B cell (primary cell): ENCODE measurements around the gene TMEM82. TPM values are rescaled to one million over a fixed set of nuclear protein-coding genes. Genes with fewer than 3 reads are reported as not detected.

Source experiments
- ATAC-seq: fragments of 200-7000 bp; cut with Tn5 transposase; one replicate; pipeline ENCODE4 v1.10.0; 2021; ENCODE audit warnings: low read depth, mild to moderate bottlenecking, moderate number of reproducible peaks, moderate library complexity
- CTCF ChIA-PET: fragments of 350-600 bp; sonication (Branson Sonifier 250); formaldehyde crosslinking; loops from one replicate; lab custom pipeline; 2021; ENCODE audit warnings: antibody characterized with exemption, inconsistent platforms; lab: Charles Lee
- POLR2A ChIA-PET: fragments of 350-600 bp; sonication (Branson Sonifier 250); formaldehyde crosslinking; loops from one replicate; lab custom pipeline; 2021; ENCODE audit warnings: antibody characterized with exemption; lab: Charles Lee
- DNase-seq: peaks from one replicate; pipeline ENCODE4 v3.0.0; 2013
- H2AFZ ChIP-seq: 2 replicates; pipeline ENCODE4 v1.6.1; 2012; ENCODE audit warnings: mild to moderate bottlenecking, low read depth, low read length; ENCODE audit not compliant: insufficient read depth, poor library complexity, severe bottlenecking
- H3K27ac ChIP-seq, 2 donors: 1 replicate in 1 of 2; 2 replicates in 1 of 2; pipeline ENCODE4 v1.5.1; 2012 to 2013; ENCODE audit warnings: low read length in 2 of 2, mild to moderate bottlenecking in 2 of 2, moderate library complexity in 1 of 2
- H3K27me3 ChIP-seq, 4 experiments: fragments of 200-600 bp in 1 of 4; sonication (generic) in 1 of 4; replicated peaks in 1 of 4; 1 replicate in 2 of 4; 2 replicates in 2 of 4; pipeline versions ENCODE4 v1.6.1 to v1.7.0; 2013 to 2016; ENCODE audit warnings: low read length in 3 of 4, mild to moderate bottlenecking in 2 of 4, mixed read lengths in 1 of 4, moderate library complexity in 1 of 4; ENCODE audit not compliant: insufficient read depth in 4 of 4, control insufficient read depth in 3 of 4; ENCODE audit errors: control extremely low read depth in 1 of 4
- H3K36me3 ChIP-seq, 2 experiments: replicated peaks in 1 of 2; 1 replicate in 1 of 2; 2 replicates in 1 of 2; pipeline versions ENCODE4 v1.6.1 to v1.7.1; 2013; ENCODE audit warnings: low read length in 1 of 2; ENCODE audit not compliant: insufficient read depth in 2 of 2, control insufficient read depth in 1 of 2; ENCODE audit errors: control extremely low read depth in 1 of 2, extremely low read depth in 1 of 2
- H3K4me1 ChIP-seq, 2 donors: fragments of 200-600 bp in 1 of 2; sonication (generic) in 1 of 2; 1 replicate in 1 of 2; 2 replicates in 1 of 2; pipeline versions ENCODE4 v1.5.1 to v1.6.1; 2013 to 2017; ENCODE audit warnings: low read length in 2 of 2; ENCODE audit not compliant: control insufficient read depth in 2 of 2, insufficient read depth in 2 of 2
- H3K4me2 ChIP-seq: replicated peaks from 2 replicates; pipeline ENCODE3; 2012; ENCODE audit warnings: mild to moderate bottlenecking, low read depth, low read length; ENCODE audit not compliant: poor library complexity, severe bottlenecking
- H3K4me3 ChIP-seq, 5 experiments: fragments of 200-600 bp in 1 of 5; sonication (generic) in 1 of 5; 1 replicate in 3 of 5; 2 replicates in 2 of 5; pipeline versions ENCODE4 v1.5.1 to v1.7.0; 2011 to 2016; ENCODE audit warnings: low read length in 4 of 5, mild to moderate bottlenecking in 4 of 5, low read depth in 2 of 5, control low read depth in 1 of 5, moderate library complexity in 1 of 5; ENCODE audit not compliant: insufficient read depth in 1 of 5; ENCODE audit errors: control extremely low read depth in 1 of 5, extremely low read depth in 1 of 5
- H3K79me2 ChIP-seq: fragments of 200-600 bp; sonication (generic); one replicate; pipeline ENCODE4 v1.6.0; 2016; ENCODE audit warnings: low read length; ENCODE audit not compliant: control insufficient read depth, insufficient read depth
- H3K9ac ChIP-seq: fragments of 200-600 bp; sonication (generic); 2 replicates; pipeline ENCODE4 v1.6.1; 2017; ENCODE audit warnings: mild to moderate bottlenecking, low read length, moderate library complexity
- H3K9me3 ChIP-seq, 3 donors: one replicate each; pipeline versions ENCODE4 v1.6.1 to v1.7.1; 2013; ENCODE audit warnings: low read length in 2 of 3; ENCODE audit not compliant: control insufficient read depth in 2 of 3, insufficient read depth in 1 of 3; ENCODE audit errors: control extremely low read depth in 1 of 3
- H4K20me1 ChIP-seq: 2 replicates; pipeline ENCODE4 v1.6.0; 2012; ENCODE audit warnings: mild to moderate bottlenecking, low read length; ENCODE audit not compliant: insufficient read depth, control insufficient read depth, poor library complexity, severe bottlenecking
- H3K27ac Mint-ChIP-seq: one replicate; pipeline ENCODE4 v1.8.0; 2021; ENCODE audit warnings: mixed read lengths
- H3K27me3 Mint-ChIP-seq: one replicate; pipeline ENCODE4 v1.8.0; 2021; ENCODE audit warnings: mixed read lengths
- H3K4me1 Mint-ChIP-seq: one replicate; pipeline ENCODE4 v1.8.0; 2021; ENCODE audit warnings: mixed read lengths
- H3K4me3 Mint-ChIP-seq: one replicate; pipeline ENCODE4 v1.8.0; 2021; ENCODE audit warnings: mixed read lengths
- H3K9me3 Mint-ChIP-seq: one replicate; pipeline ENCODE4 v1.8.0; 2022; ENCODE audit warnings: mixed read lengths; ENCODE audit not compliant: insufficient read depth
- EZH2 ChIP-seq: IDR thresholded peaks from 2 replicates; pipeline ENCODE4 v1.6.1; 2012; ENCODE audit warnings: borderline replicate concordance, low read depth, mild to moderate bottlenecking, moderate library complexity, low read length; ENCODE audit not compliant: insufficient read depth, poor library complexity, severe bottlenecking
- WGBS: methylation state at CpG from one replicate; pipeline ENCODE4 v1.1.5; 2013; ENCODE audit warnings: missing lambda C conversion rate; ENCODE audit not compliant: insufficient coverage; 5-methylcytosine and 5-hydroxymethylcytosine counted together
- intact Hi-C: fragments of 100-400 bp; cut with micrococcal nuclease; formaldehyde crosslinking; loops from one replicate; pipeline ENCODE4 v1.10.0; 2022
- polyA plus RNA-seq: library from polyadenylated mRNA; depleted of rRNA; stranded (reverse); fragments of >200 nt; gene quantifications from 2 replicates; pipeline ENCODE4 v1.2.3, GENCODE V29; 2012
- total RNA-seq, 2 donors: library from RNA; stranded (reverse); fragments of 120-200 nt in 1 of 2; gene quantifications; 1 replicate in 1 of 2; 2 replicates in 1 of 2; pipeline versions ENCODE4 v1.2.3 to v1.2.4, GENCODE V29; 2013 to 2022
- TF ChIP-seq, protein P1 (sequence below): fragments of 200-600 bp; IDR thresholded peaks from one replicate; pipeline ENCODE4 v1.8.0; 2022; ENCODE audit warnings: antibody characterized with exemption, mild to moderate bottlenecking

Gene TMEM82
- total and polyA plus RNA-seq, 2 donors (not counting 1 experiment from before 2014, with no cell fraction given): not detected

DNA sequence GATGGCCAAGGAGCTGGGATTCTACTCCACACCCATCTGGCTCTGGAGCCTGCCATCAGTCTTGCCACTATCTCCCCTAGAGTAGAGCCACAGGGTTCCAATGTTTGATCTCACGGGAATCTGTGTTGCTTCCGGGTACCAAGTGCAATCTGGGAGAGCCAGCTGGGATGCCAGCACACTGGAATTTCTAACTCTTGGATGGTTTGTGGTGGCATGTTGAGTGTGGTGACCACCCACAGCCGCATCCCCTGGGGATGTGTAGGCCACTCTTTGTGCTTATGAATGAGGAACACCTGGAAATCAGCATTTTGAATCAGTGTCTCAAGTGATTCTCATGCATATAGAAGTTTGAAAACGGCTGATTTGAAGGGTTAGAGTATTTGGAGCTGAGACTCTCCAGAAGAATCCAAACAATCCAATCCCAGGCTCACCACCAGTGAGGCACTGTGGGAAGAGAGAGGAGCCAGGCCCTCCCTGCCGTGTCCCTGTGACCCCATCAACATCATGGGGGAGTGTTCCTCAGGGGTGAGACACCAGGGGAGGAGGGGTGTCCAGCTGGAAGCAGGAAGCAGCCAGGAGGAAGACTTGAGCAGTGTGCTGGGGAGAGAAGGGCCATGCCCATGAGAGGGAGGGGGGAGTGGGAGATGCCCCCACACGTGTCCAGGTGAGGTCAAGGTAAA, 29.7 kb downstream of the TMEM82 start:
- H3K9me3 ChIP-seq: no peaks in the 10 kb centered on the region
- WGBS: 100% methylated on average over 4 of the region's 6 CpGs
- no peaks in the 10 kb centered on the region for H3K79me2 ChIP-seq
- no peak overlapping the region for H3K4me2 ChIP-seq
- H3K27ac Mint-ChIP-seq: no peak overlapping the region
- no peaks in the 10 kb centered on the region for H4K20me1 ChIP-seq
- H3K4me1 ChIP-seq: no peaks in the 10 kb centered on the region
- H3K27me3 ChIP-seq: peaks cover 0 to 8% (median 0%) of the 10 kb centered on the region in 4 experiments
- ChIA-PET POLR2A (no interaction called here), CTCF (no interaction called here)
- no peak overlapping the region for H2AFZ ChIP-seq
- TF ChIP-seq EZH2: no peak
- TF ChIP-seq, protein P1, sequence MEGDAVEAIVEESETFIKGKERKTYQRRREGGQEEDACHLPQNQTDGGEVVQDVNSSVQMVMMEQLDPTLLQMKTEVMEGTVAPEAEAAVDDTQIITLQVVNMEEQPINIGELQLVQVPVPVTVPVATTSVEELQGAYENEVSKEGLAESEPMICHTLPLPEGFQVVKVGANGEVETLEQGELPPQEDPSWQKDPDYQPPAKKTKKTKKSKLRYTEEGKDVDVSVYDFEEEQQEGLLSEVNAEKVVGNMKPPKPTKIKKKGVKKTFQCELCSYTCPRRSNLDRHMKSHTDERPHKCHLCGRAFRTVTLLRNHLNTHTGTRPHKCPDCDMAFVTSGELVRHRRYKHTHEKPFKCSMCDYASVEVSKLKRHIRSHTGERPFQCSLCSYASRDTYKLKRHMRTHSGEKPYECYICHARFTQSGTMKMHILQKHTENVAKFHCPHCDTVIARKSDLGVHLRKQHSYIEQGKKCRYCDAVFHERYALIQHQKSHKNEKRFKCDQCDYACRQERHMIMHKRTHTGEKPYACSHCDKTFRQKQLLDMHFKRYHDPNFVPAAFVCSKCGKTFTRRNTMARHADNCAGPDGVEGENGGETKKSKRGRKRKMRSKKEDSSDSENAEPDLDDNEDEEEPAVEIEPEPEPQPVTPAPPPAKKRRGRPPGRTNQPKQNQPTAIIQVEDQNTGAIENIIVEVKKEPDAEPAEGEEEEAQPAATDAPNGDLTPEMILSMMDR: no peak
- intact Hi-C loops: no loop called here
- no peak for ATAC-seq
- H3K4me3 ChIP-seq: no peak overlapping the region
- H3K27me3 Mint-ChIP-seq: peaks cover 24% of the 10 kb centered on the region
- no peaks in the 10 kb centered on the region for H3K4me1 Mint-ChIP-seq
- no peak overlapping the region for H3K9ac ChIP-seq
- H3K36me3 ChIP-seq: no peaks in the 10 kb centered on the region
- no peak overlapping the region for H3K27ac ChIP-seq
- no peak overlapping the region for H3K4me3 Mint-ChIP-seq
- no peak for DNase-seq
- no peaks in the 10 kb centered on the region for H3K9me3 Mint-ChIP-seq

DNA sequence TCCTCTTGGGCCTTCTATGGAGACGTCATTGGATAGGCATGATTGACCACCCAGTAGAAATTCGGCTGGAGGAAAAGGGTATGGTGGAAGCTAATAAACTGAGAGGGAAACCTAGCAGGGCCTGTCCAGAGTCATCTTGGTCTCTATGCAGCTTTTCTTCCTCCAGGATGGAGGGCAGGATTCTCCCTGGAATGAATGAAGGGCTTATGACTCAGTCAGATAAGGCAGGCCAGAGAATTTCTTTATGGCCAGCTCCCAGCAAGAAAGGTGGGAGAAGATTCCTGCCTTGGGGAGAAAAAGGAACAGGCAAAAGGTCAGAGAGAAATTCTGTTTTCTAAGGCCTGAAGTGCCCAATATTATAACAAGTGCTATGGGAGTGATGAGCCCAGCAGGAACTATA, 33.4 kb downstream of the TMEM82 start:
- 55% methylated on average over 2 of the region's 2 CpGs for WGBS
- Histone ChIP-seq H3K27ac (no peak overlapping the region), H3K27me3 (peaks cover 0 to 7% (median 0%) of the 10 kb centered on the region in 4 experiments), H3K4me2 (no peak overlapping the region), H4K20me1 (no peaks in the 10 kb centered on the region), H3K9ac (no peak overlapping the region), H3K4me3 (no peak overlapping the region), H2AFZ (no peak overlapping the region), H3K36me3 (no peaks in the 10 kb centered on the region), H3K4me1 (no peaks in the 10 kb centered on the region), H3K79me2 (no peaks in the 10 kb centered on the region), H3K9me3 (no peaks in the 10 kb centered on the region)
- CTCF ChIA-PET: interaction anchor here (0.9 to 1.6 kb wide), 2 partner anchors 16 to 25 kb away, joined by 3 to 4 read pairs; no protein-coding TSS in a partner anchor
- Mint-ChIP-seq H3K4me1 (no peaks in the 10 kb centered on the region), H3K27ac (no peak overlapping the region), H3K27me3 (peaks cover 20% of the 10 kb centered on the region), H3K4me3 (no peak overlapping the region), H3K9me3 (no peaks in the 10 kb centered on the region)
- DNase-seq (no peak), ATAC-seq (no peak)
- intact Hi-C loops: no loop called here
- POLR2A ChIA-PET: no interaction called here
- TF ChIP-seq, protein P1: no peak
- no peak for TF ChIP-seq EZH2
